ENCODE results near the gene MBD4. TPM values are rescaled to one million over a fixed set of nuclear protein-coding genes. Genes with fewer than 3 reads are reported as not detected.
"Not testable (repeated sequence)": the region's sequence is repeated elsewhere in the genome, so short reads cannot be mapped to it uniquely, and the experiment has no call there.

Gene MBD4
- total RNA-seq, 1 experiment from 2014 or later = 50.9 TPM

DNA sequence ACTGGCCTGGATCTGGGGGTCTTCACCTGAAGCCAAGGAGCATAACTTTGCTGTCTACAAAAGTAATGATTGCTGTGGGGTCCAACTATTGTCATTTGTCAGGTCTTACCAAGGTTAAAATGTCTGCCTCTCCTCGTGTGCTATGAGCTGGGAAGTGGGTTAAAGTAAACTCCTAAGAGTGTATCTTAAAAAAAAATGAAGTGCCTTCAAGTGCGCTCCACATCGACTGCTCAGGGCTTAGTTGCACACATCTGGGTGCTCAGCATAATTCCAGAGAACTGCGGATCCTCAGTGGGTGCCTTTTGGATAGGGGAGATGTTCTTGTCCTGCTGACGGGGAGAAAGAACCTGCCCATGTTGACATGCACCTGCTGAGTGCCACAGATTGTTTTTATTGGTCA, 52.3 kb downstream of the MBD4 start:
- no peaks in the 10 kb centered on the region for H3K9me3 ChIP-seq (ENCODE audit: low read depth, low read length, poor library complexity, severe bottlenecking)
- no peaks in the 10 kb centered on the region for H3K27me3 ChIP-seq (replicated peaks; ENCODE audit: insufficient read depth, low read depth, low read length, poor library complexity)
- H3K4me1 ChIP-seq (ENCODE audit: insufficient read depth, low read length, poor library complexity, severe bottlenecking) = no peaks in the 10 kb centered on the region
- H3K36me3 ChIP-seq (ENCODE audit: insufficient read depth, low read length, poor library complexity, severe bottlenecking) = peaks cover 24% of the 10 kb centered on the region
- H3K27ac ChIP-seq (ENCODE audit: low read depth, low read length, poor library complexity, severe bottlenecking) = no peak overlapping the region
- ChIA-PET CTCF (interaction anchor here (0.6 kb wide), 1 partner anchor 167 kb away, joined by 8 read pairs; no protein-coding TSS in a partner anchor), POLR2A (ENCODE audit: low non-redundant PET) (no interaction called here)
- no peak for DNase-seq (ENCODE audit: low spot score)
- intact Hi-C loops (cut with micrococcal nuclease; ENCODE audit: unreplicated experiment) = no loop called here
- TF ChIP-seq, protein P1, sequence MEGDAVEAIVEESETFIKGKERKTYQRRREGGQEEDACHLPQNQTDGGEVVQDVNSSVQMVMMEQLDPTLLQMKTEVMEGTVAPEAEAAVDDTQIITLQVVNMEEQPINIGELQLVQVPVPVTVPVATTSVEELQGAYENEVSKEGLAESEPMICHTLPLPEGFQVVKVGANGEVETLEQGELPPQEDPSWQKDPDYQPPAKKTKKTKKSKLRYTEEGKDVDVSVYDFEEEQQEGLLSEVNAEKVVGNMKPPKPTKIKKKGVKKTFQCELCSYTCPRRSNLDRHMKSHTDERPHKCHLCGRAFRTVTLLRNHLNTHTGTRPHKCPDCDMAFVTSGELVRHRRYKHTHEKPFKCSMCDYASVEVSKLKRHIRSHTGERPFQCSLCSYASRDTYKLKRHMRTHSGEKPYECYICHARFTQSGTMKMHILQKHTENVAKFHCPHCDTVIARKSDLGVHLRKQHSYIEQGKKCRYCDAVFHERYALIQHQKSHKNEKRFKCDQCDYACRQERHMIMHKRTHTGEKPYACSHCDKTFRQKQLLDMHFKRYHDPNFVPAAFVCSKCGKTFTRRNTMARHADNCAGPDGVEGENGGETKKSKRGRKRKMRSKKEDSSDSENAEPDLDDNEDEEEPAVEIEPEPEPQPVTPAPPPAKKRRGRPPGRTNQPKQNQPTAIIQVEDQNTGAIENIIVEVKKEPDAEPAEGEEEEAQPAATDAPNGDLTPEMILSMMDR (conservative IDR thresholded peaks at IDR 0.05; ENCODE audit: low read depth, low read length) = no peak
- TF ChIP-seq EZH2 (IDR thresholded peaks at IDR 0.05; ENCODE audit: borderline replicate concordance, low read depth, low read length, poor library complexity, severe bottlenecking) = no peak
- no TSS peak for BruUV-seq (replicated peaks)
- H3K4me3 ChIP-seq (ENCODE audit: low read depth, low read length, poor library complexity, severe bottlenecking) = no peak overlapping the region

GRCh38 chr3:129386984-129387383, 52.8 kb downstream of the MBD4 start:
- Histone ChIP-seq H3K4me3 (ENCODE audit: low read depth, low read length, poor library complexity, severe bottlenecking) (no peak overlapping the region), H3K9me3 (ENCODE audit: low read depth, low read length, poor library complexity, severe bottlenecking) (no peaks in the 10 kb centered on the region), H3K27ac (ENCODE audit: low read depth, low read length, poor library complexity, severe bottlenecking) (no peak overlapping the region), H3K27me3 (replicated peaks; ENCODE audit: insufficient read depth, low read depth, low read length, poor library complexity) (no peaks in the 10 kb centered on the region), H3K4me1 (ENCODE audit: insufficient read depth, low read length, poor library complexity, severe bottlenecking) (no peaks in the 10 kb centered on the region), H3K36me3 (ENCODE audit: insufficient read depth, low read length, poor library complexity, severe bottlenecking) (peaks cover 24% of the 10 kb centered on the region)
- POLR2A ChIA-PET (ENCODE audit: low non-redundant PET) = no interaction called here
- no TSS peak for BruUV-seq (replicated peaks)
- no peak for DNase-seq (ENCODE audit: low spot score)
- TF ChIP-seq EZH2 (IDR thresholded peaks at IDR 0.05; ENCODE audit: borderline replicate concordance, low read depth, low read length, poor library complexity, severe bottlenecking) = no peak
- TF ChIP-seq, protein P1 (conservative IDR thresholded peaks at IDR 0.05; ENCODE audit: low read depth, low read length) = no peak
- intact Hi-C loops (cut with micrococcal nuclease; ENCODE audit: unreplicated experiment) = no loop called here
- CTCF ChIA-PET = interaction anchor here (0.6 kb wide), 1 partner anchor 167 kb away, joined by 8 read pairs; no protein-coding TSS in a partner anchor

- peaks cover 16% of the 10 kb centered on the region for H3K36me3 ChIP-seq (ENCODE audit: insufficient read depth, low read length, poor library complexity, severe bottlenecking)
- H3K4me3 ChIP-seq (ENCODE audit: low read depth, low read length, poor library complexity, severe bottlenecking); intact Hi-C loops (cut with micrococcal nuclease; ENCODE audit: unreplicated experiment); H3K4me1 ChIP-seq (ENCODE audit: insufficient read depth, low read length, poor library complexity, severe bottlenecking); H3K9me3 ChIP-seq (ENCODE audit: low read depth, low read length, poor library complexity, severe bottlenecking); CTCF ChIA-PET; H3K27ac ChIP-seq (ENCODE audit: low read depth, low read length, poor library complexity, severe bottlenecking); H3K27me3 ChIP-seq (replicated peaks; ENCODE audit: insufficient read depth, low read depth, low read length, poor library complexity); POLR2A ChIA-PET (ENCODE audit: low non-redundant PET); BruUV-seq (replicated peaks); DNase-seq (ENCODE audit: low spot score): not testable (repeated sequence)
These were observed 54.2 kb downstream of the MBD4 start for GRCh38 chr3:129385507-129385906.
